OCI-LY1 (cell line): Measurements from ENCODE around the gene PTPRA.

Experiments
- EZH2 ChIP-seq: fragments of 200-600 bp; sonication (generic), shearing (Covaris generic); IDR thresholded peaks from 2 replicates; pipeline ENCODE4 v1.8.0; 2017; ENCODE audit warnings: borderline replicate concordance, mixed run types, mild to moderate bottlenecking, antibody characterized with exemption, low read length, moderate library complexity, mixed read lengths
- TF ChIP-seq, protein P1 (sequence below): fragments of 200-600 bp; sonication (generic), shearing (Covaris generic); IDR thresholded peaks from 2 replicates; pipeline ENCODE4 v1.5.1; 2017; ENCODE audit warnings: mild to moderate bottlenecking, antibody characterized with exemption, low read length, moderate library complexity, mixed read lengths

DNA sequence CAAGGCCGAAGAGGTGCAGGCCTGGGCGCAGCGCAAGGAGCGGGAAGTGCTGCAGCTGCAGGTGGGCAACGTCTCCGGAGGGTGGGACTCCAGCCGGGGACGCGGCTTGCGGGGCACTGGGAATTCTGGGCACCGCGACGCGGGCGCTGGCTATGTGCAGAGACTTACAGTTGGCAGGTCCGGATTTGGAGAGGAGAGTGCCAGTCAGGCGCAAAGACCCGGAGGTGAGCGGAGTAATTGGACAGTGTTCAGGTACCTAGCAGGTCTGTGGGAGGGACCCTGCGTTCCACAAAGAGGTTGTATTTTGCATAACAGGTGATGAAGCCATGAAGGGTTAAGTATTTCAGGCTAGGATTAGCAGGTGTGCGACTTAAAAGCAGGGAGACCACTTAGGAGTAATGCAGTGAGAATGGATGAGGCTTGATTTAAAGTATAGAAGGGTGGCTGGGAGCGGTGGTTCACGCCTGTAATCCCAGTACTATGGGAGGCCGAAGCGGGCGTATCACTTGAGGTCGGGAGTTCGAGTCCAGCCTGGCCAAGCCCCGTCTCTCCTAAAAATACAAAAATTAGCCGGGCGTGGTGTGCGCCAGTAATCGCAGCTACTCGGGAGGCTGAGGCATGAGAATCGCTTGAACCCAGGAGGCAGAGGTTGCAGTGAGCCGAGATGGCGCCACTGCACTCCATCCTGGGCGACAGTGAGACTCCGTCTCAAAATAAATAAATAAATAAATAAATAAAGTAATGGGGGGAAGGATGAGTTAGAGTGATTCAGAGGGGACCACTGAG lies 173.6 kb downstream of the PTPRA start:
- TF ChIP-seq, protein P1, sequence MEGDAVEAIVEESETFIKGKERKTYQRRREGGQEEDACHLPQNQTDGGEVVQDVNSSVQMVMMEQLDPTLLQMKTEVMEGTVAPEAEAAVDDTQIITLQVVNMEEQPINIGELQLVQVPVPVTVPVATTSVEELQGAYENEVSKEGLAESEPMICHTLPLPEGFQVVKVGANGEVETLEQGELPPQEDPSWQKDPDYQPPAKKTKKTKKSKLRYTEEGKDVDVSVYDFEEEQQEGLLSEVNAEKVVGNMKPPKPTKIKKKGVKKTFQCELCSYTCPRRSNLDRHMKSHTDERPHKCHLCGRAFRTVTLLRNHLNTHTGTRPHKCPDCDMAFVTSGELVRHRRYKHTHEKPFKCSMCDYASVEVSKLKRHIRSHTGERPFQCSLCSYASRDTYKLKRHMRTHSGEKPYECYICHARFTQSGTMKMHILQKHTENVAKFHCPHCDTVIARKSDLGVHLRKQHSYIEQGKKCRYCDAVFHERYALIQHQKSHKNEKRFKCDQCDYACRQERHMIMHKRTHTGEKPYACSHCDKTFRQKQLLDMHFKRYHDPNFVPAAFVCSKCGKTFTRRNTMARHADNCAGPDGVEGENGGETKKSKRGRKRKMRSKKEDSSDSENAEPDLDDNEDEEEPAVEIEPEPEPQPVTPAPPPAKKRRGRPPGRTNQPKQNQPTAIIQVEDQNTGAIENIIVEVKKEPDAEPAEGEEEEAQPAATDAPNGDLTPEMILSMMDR, result no peak
- TF ChIP-seq EZH2, result no peak
